HL-60 (cell line): ENCODE data around the gene HDAC7.
"Not testable (repeated sequence)": the region's sequence is repeated elsewhere in the genome, so short reads cannot be mapped to it uniquely, and the experiment has no call there.

Experiments used
- DNase-seq, 2 experiments: peaks; one replicate each; pipeline ENCODE4 v3.0.0-alpha.2; 2010 to 2020; ENCODE audit warnings: low read depth in 1 of 2, low spot score in 1 of 2
- H3K27ac ChIP-seq: fragments of 250-450 bp; sonication (Bioruptor Pico); replicated peaks from 2 replicates; pipeline ENCODE4 v1.5.1; 2020; ENCODE audit warnings: mild to moderate bottlenecking, moderate library complexity
- H3K27me3 ChIP-seq: fragments of 250-450 bp; sonication (Bioruptor Pico); 2 replicates; pipeline ENCODE4 v1.5.1; 2021; ENCODE audit warnings: mild to moderate bottlenecking, moderate library complexity; ENCODE audit not compliant: insufficient read depth, poor library complexity, severe bottlenecking
- H3K4me3 ChIP-seq: replicated peaks from 2 replicates; pipeline ENCODE4 v1.5.1; 2011; ENCODE audit warnings: mild to moderate bottlenecking, control low read depth, low read length; ENCODE audit not compliant: insufficient read depth
- GABPA ChIP-seq: IDR thresholded peaks from 2 replicates; pipeline ENCODE4 v1.6.1; 2012; ENCODE audit warnings: low read depth
- POLR2AphosphoS5 ChIP-seq: IDR thresholded peaks from 2 replicates; pipeline ENCODE4 v1.6.1; 2012; ENCODE audit warnings: low read depth
- SPI1 ChIP-seq: IDR thresholded peaks from 2 replicates; pipeline ENCODE4 v1.6.1; 2012; ENCODE audit warnings: low read depth, mild to moderate bottlenecking, borderline replicate concordance
- TF ChIP-seq, protein P1 (sequence below): IDR thresholded peaks from one replicate; pipeline ENCODE4 v1.5.1; 2011; ENCODE audit warnings: low read length, control low read depth, inconsistent platforms; ENCODE audit not compliant: insufficient read depth
- TF ChIP-seq, protein P2 (sequence below): IDR thresholded peaks from 2 replicates; pipeline ENCODE4 v1.6.1; 2012; ENCODE audit warnings: low read depth; ENCODE audit not compliant: insufficient replicate concordance

Gene HDAC7

DNA sequence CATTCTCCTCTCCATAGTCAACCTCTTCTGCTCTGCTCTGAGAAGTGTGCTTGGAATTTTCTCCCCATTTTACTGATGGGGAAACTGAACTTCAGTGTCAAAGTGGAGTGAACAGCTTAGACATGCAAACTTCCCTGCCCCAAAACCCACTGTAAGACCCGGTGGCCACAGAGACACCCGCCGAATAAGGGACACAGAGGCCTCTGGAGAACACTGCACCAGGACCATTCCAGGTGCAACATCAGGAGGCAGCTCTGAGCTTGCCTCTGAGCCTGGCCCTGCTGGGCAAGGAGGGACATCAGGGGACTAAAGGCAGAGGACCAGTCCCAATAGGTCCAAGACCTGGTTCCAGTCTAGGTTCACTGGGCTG is 1.7 kb downstream of the HDAC7 start:
- Histone ChIP-seq H3K27ac (no peak overlapping the region), H3K27me3 (no peaks in the 10 kb centered on the region), H3K4me3 (no peak overlapping the region)
- no peak for DNase-seq
- TF ChIP-seq, protein P1, sequence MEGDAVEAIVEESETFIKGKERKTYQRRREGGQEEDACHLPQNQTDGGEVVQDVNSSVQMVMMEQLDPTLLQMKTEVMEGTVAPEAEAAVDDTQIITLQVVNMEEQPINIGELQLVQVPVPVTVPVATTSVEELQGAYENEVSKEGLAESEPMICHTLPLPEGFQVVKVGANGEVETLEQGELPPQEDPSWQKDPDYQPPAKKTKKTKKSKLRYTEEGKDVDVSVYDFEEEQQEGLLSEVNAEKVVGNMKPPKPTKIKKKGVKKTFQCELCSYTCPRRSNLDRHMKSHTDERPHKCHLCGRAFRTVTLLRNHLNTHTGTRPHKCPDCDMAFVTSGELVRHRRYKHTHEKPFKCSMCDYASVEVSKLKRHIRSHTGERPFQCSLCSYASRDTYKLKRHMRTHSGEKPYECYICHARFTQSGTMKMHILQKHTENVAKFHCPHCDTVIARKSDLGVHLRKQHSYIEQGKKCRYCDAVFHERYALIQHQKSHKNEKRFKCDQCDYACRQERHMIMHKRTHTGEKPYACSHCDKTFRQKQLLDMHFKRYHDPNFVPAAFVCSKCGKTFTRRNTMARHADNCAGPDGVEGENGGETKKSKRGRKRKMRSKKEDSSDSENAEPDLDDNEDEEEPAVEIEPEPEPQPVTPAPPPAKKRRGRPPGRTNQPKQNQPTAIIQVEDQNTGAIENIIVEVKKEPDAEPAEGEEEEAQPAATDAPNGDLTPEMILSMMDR, result no peak
- no peak for TF ChIP-seq SPI1
- TF ChIP-seq, protein P2, sequence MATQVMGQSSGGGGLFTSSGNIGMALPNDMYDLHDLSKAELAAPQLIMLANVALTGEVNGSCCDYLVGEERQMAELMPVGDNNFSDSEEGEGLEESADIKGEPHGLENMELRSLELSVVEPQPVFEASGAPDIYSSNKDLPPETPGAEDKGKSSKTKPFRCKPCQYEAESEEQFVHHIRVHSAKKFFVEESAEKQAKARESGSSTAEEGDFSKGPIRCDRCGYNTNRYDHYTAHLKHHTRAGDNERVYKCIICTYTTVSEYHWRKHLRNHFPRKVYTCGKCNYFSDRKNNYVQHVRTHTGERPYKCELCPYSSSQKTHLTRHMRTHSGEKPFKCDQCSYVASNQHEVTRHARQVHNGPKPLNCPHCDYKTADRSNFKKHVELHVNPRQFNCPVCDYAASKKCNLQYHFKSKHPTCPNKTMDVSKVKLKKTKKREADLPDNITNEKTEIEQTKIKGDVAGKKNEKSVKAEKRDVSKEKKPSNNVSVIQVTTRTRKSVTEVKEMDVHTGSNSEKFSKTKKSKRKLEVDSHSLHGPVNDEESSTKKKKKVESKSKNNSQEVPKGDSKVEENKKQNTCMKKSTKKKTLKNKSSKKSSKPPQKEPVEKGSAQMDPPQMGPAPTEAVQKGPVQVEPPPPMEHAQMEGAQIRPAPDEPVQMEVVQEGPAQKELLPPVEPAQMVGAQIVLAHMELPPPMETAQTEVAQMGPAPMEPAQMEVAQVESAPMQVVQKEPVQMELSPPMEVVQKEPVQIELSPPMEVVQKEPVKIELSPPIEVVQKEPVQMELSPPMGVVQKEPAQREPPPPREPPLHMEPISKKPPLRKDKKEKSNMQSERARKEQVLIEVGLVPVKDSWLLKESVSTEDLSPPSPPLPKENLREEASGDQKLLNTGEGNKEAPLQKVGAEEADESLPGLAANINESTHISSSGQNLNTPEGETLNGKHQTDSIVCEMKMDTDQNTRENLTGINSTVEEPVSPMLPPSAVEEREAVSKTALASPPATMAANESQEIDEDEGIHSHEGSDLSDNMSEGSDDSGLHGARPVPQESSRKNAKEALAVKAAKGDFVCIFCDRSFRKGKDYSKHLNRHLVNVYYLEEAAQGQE, result no peak

DNA sequence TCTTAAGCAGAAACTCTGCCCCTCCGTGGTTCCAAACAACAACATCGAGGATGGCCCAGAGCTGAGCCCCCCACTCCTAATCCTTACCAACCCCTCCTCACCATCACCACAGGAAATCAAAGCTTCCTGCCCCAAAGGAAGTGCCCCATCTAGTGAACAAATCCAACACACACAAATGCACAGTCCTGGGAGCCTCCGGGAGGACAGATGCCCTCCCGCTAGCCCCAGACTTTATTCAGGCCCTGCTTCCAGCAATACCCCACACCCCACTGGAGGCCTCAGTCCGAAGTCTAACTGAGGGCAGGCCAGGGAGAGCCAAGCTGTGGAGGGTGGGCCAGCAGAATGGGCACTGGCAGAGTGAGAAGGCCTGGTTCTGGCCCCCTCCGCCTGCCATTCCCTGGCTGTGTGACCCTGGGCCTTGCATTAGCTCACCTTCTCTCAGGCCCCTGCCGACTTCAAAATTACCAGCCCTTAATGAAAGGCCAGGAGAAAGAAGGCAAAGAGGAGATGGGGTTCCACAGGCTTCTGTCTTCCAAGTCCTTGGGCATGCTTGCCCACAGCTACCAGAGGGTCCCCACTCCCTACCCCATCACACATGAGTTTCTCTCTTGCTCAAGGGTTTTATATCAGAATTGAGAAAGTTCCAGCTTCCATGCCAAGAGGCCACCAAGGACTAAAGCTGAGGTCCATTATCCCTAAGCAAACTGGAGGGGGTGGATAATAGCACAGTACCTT is 2.3 kb downstream of the HDAC7 start:
- TF ChIP-seq SPI1, result no peak
- TF ChIP-seq POLR2AphosphoS5, result no peak
- TF ChIP-seq, protein P2, result no peak
- TF ChIP-seq, protein P1, result no peak
- H3K27ac ChIP-seq, result no peak overlapping the region
- DNase-seq, result no peak
- H3K27me3 ChIP-seq, result no peaks in the 10 kb centered on the region
- H3K4me3 ChIP-seq, result no peak overlapping the region

DNA sequence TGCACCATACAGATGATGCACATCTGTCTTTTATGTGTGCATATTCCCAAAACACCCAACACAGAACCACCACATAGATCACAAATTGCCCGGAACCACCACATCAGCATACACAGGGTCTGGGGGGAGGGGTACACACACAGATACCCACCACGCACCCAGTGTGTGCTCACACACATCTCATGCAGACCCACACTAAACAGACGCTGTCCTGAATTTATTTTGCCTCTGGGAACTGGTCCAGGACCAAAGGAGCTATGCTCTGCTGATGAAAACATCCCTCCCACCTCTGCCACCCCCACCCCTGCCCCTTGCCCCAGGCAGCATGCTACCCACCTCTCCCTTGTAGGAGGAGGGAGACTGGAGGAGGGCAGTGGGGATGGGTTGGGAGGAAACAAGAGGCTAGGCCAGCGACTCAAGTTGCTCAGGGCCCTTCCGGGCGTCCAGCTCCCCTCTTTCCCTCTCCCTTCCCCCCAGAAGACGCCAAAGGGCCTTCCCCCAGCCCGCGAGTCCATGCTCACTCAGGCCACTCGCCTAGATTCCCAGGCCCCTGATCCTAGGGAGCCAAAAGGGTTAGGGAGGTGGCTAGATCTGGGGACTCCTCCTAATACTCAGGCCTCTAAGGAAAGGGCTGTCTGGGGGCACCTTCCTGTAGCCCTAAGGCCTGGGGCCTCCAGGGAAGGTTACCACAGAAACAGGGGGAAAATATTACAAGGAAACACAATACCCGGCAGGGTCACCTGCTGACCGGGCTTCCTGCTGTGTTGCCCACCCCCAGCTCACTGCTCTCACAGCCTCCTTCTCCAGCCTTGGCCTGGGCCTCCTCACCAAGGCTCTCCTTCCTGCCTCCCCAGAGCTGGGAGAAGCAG is 3.1 kb downstream of the HDAC7 start:
- Histone ChIP-seq H3K4me3 (no peak overlapping the region), H3K27me3 (no peaks in the 10 kb centered on the region), H3K27ac (no peak overlapping the region)
- DNase-seq, result no peak
- TF ChIP-seq POLR2AphosphoS5 (no peak), SPI1 (no peak), GABPA (no peak)
- TF ChIP-seq, protein P1, result no peak
- TF ChIP-seq, protein P2, result no peak

DNA sequence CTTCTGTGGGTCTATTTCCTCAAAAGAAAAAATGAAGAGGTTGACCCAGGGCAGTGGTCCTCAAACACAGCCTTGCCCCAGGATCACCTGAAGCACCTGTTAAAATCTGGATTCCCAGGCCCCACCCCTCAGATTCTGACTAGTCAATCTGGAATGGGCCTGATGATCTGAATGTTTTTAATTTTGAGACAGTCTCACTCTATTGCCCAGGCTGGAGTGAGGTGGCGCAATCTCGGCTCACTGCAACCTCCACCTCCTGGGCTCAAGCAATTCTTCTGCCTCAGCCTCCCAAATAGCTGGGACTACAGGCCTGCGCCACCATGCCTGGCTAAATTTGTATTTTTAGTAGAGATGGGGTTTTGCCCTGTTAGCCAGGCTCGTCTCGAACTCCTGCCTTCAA is 4.3 kb downstream of the HDAC7 start:
- H3K27ac ChIP-seq, result peak overlapping the region; percentile 91
- not testable (repeated sequence) for H3K27me3 ChIP-seq, DNase-seq, H3K4me3 ChIP-seq
